SK-N-MC (cell line): Measurements from ENCODE around the gene IL21R.

Source experiments
- EZH2 ChIP-seq: fragments of 200-600 bp; sonication (generic); IDR thresholded peaks from one replicate; pipeline ENCODE4 v1.6.1; 2017; ENCODE audit warnings: antibody characterized with exemption
- POLR2AphosphoS5 ChIP-seq: IDR thresholded peaks from 2 replicates; pipeline ENCODE4 v1.6.1; 2012; ENCODE audit warnings: mild to moderate bottlenecking, low read depth, low read length, borderline replicate concordance

DNA sequence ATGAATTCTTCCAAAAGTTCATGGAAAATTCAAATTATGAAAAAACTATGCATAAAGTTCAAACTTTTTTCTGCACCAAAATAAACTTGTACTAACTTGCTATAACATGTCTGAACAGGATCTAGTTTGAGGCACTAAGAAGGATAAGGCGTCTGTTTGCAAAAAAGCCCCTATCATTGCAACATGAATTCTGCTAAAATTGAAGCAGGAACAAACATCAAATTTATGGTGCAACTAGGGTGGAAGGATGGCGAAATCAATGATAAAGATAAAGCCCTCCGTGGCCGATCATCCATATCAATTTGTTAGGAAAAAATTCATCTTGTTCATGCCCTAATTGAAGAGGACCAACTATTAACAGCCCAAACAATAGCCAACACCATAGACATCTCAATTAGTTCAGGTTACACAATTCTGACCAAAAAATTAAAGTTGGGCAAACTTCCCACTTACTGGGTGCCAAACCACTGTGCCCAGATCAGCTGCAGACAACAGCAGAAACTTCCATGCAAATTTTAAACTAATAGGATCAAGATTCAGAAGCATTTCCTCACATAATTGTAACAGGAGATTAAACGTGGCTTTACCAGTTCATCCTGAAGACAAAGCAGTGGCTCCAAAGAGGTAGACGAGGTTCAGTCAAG is 12.9 kb downstream of the IL21R start:
- TF ChIP-seq EZH2 = no peak
- TF ChIP-seq POLR2AphosphoS5 = no peak
